Sigmoid colon (tissue), 3 donors: ENCODE measurements around the gene SMYD3.

Experiments used
- CTCF ChIP-seq, 4 experiments: fragments of 450-650 bp in 3 of 4; fragments of 200-600 bp in 1 of 4; IDR thresholded peaks; one replicate each; pipeline ENCODE4 v1.5.1; 2016 to 2019; ENCODE audit warnings: antibody characterized with exemption in 4 of 4, mild to moderate bottlenecking in 3 of 4, moderate library complexity in 2 of 4
- POLR2A ChIP-seq, 2 donors: fragments of 450-650 bp; IDR thresholded peaks; one replicate each; pipeline ENCODE4 v1.6.1; 2016; ENCODE audit warnings: antibody characterized with exemption in 2 of 2, mild to moderate bottlenecking in 2 of 2, moderate library complexity in 2 of 2

GRCh38 chr1:245810789-245811337 is 696.2 kb downstream of the SMYD3 start:
- TF ChIP-seq POLR2A (IDR thresholded peaks at IDR 0.05) = no peak
- no peak for TF ChIP-seq CTCF (IDR thresholded peaks at IDR 0.05)
